ENCODE results near the gene KCNV2.

KCNV2 gene

GRCh38 chr9:2758898-2759510, 41.7 kb downstream of the KCNV2 start:
- no peak for DNase-seq (ENCODE audit: low read depth, low spot score)

GRCh38 chr9:2761424-2761823, 44.1 kb downstream of the KCNV2 start:
- H3K36me3 ChIP-seq (ENCODE audit: insufficient read depth, low read length): peaks cover 24% of the 10 kb centered on the region
- no peak overlapping the region for H3K27ac ChIP-seq
- no peaks in the 10 kb centered on the region for H3K9me3 ChIP-seq (ENCODE audit: low read depth, low read length)
- no peak overlapping the region for H3K4me3 ChIP-seq
- no peak overlapping the region for H3K9ac ChIP-seq (ENCODE audit: insufficient read length)
- DNase-seq (ENCODE audit: low read depth, low spot score): no peak
- TF ChIP-seq POLR2AphosphoS5 (IDR thresholded peaks at IDR 0.05; ENCODE audit: borderline replicate concordance, low read depth, low read length): no peak
- no peak for TF ChIP-seq EZH2 (IDR thresholded peaks at IDR 0.05)
- TF ChIP-seq FOXP2 (optimal IDR thresholded peaks at IDR 0.05; ENCODE audit: control extremely low read depth, extremely low read length, insufficient read depth): no peak

More at GRCh38 chr9:2758898-2759510, 41.7 kb downstream of the KCNV2 start:
- H3K4me3 ChIP-seq: no peak overlapping the region
- H3K9ac ChIP-seq (ENCODE audit: insufficient read length): no peak overlapping the region
- no peak overlapping the region for H3K27ac ChIP-seq
- peaks cover 34% of the 10 kb centered on the region for H3K36me3 ChIP-seq (ENCODE audit: insufficient read depth, low read length)
- H3K9me3 ChIP-seq (ENCODE audit: low read depth, low read length): no peaks in the 10 kb centered on the region
- TF ChIP-seq FOXP2 (optimal IDR thresholded peaks at IDR 0.05; ENCODE audit: control extremely low read depth, extremely low read length, insufficient read depth): no peak
- TF ChIP-seq EZH2 (IDR thresholded peaks at IDR 0.05): no peak
- no peak for TF ChIP-seq POLR2AphosphoS5 (IDR thresholded peaks at IDR 0.05; ENCODE audit: borderline replicate concordance, low read depth, low read length)

- Histone ChIP-seq H3K9ac (ENCODE audit: insufficient read length) (no peak overlapping the region), H3K27ac (no peak overlapping the region), H3K36me3 (ENCODE audit: insufficient read depth, low read length) (peaks cover 21% of the 10 kb centered on the region), H3K9me3 (ENCODE audit: low read depth, low read length) (no peaks in the 10 kb centered on the region), H3K4me3 (no peak overlapping the region)
- TF ChIP-seq FOXP2 (optimal IDR thresholded peaks at IDR 0.05; ENCODE audit: control extremely low read depth, extremely low read length, insufficient read depth) (no peak), EZH2 (IDR thresholded peaks at IDR 0.05) (no peak), POLR2AphosphoS5 (IDR thresholded peaks at IDR 0.05; ENCODE audit: borderline replicate concordance, low read depth, low read length) (no peak)
- DNase-seq (ENCODE audit: low read depth, low spot score): no peak
Measured at GRCh38 chr9:2764353-2764752, 47.0 kb downstream of the KCNV2 start.

GRCh38 chr9:2765250-2765880, 48.1 kb downstream of the KCNV2 start:
- Histone ChIP-seq H3K36me3 (ENCODE audit: insufficient read depth, low read length) (peaks cover 25% of the 10 kb centered on the region), H3K9ac (ENCODE audit: insufficient read length) (no peak overlapping the region), H3K4me3 (no peak overlapping the region), H3K9me3 (ENCODE audit: low read depth, low read length) (no peaks in the 10 kb centered on the region), H3K27ac (no peak overlapping the region)
- DNase-seq (ENCODE audit: low read depth, low spot score): no peak
- TF ChIP-seq EZH2 (IDR thresholded peaks at IDR 0.05) (no peak), POLR2AphosphoS5 (IDR thresholded peaks at IDR 0.05; ENCODE audit: borderline replicate concordance, low read depth, low read length) (no peak), FOXP2 (optimal IDR thresholded peaks at IDR 0.05; ENCODE audit: control extremely low read depth, extremely low read length, insufficient read depth) (no peak)

GRCh38 chr9:2767800-2768677, 50.7 kb downstream of the KCNV2 start:
- DNase-seq (ENCODE audit: low read depth, low spot score): no peak
- no peak for TF ChIP-seq EZH2 (IDR thresholded peaks at IDR 0.05)
- no peak for TF ChIP-seq POLR2AphosphoS5 (IDR thresholded peaks at IDR 0.05; ENCODE audit: borderline replicate concordance, low read depth, low read length)
- TF ChIP-seq FOXP2 (optimal IDR thresholded peaks at IDR 0.05; ENCODE audit: control extremely low read depth, extremely low read length, insufficient read depth): no peak
- Histone ChIP-seq H3K4me3 (no peak overlapping the region), H3K9ac (ENCODE audit: insufficient read length) (no peak overlapping the region), H3K36me3 (ENCODE audit: insufficient read depth, low read length) (peaks cover 49% of the 10 kb centered on the region), H3K27ac (no peak overlapping the region), H3K9me3 (ENCODE audit: low read depth, low read length) (no peaks in the 10 kb centered on the region)

GRCh38 chr9:2771087-2771486, 53.8 kb downstream of the KCNV2 start:
- no peak overlapping the region for H3K9ac ChIP-seq (ENCODE audit: insufficient read length)
- TF ChIP-seq POLR2AphosphoS5 (IDR thresholded peaks at IDR 0.05; ENCODE audit: borderline replicate concordance, low read depth, low read length) (no peak), EZH2 (IDR thresholded peaks at IDR 0.05) (no peak), FOXP2 (optimal IDR thresholded peaks at IDR 0.05; ENCODE audit: control extremely low read depth, extremely low read length, insufficient read depth) (no peak)
- H3K36me3 ChIP-seq (ENCODE audit: insufficient read depth, low read length): peaks cover 75% of the 10 kb centered on the region
- H3K27ac ChIP-seq: no peak overlapping the region
- H3K4me3 ChIP-seq: no peak overlapping the region
- no peak for DNase-seq (ENCODE audit: low read depth, low spot score)
- peaks cover 5% of the 10 kb centered on the region for H3K9me3 ChIP-seq (ENCODE audit: low read depth, low read length)

- H3K9me3 ChIP-seq (ENCODE audit: low read depth, low read length): peaks cover 8% of the 10 kb centered on the region
- no peak for DNase-seq (ENCODE audit: low read depth, low spot score)
- H3K9ac ChIP-seq (ENCODE audit: insufficient read length): no peak overlapping the region
- TF ChIP-seq POLR2AphosphoS5 (IDR thresholded peaks at IDR 0.05; ENCODE audit: borderline replicate concordance, low read depth, low read length) (no peak), EZH2 (IDR thresholded peaks at IDR 0.05) (no peak), FOXP2 (optimal IDR thresholded peaks at IDR 0.05; ENCODE audit: control extremely low read depth, extremely low read length, insufficient read depth) (no peak)
- peaks cover 81% of the 10 kb centered on the region for H3K36me3 ChIP-seq (ENCODE audit: insufficient read depth, low read length)
- H3K27ac ChIP-seq: no peak overlapping the region
- no peak overlapping the region for H3K4me3 ChIP-seq
Measured at GRCh38 chr9:2771661-2772060, 54.4 kb downstream of the KCNV2 start.

- Histone ChIP-seq H3K36me3 (ENCODE audit: insufficient read depth, low read length) (peaks cover 96% of the 10 kb centered on the region), H3K27ac (no peak overlapping the region), H3K9ac (ENCODE audit: insufficient read length) (no peak overlapping the region), H3K9me3 (ENCODE audit: low read depth, low read length) (peaks cover 12% of the 10 kb centered on the region), H3K4me3 (no peak overlapping the region)
- TF ChIP-seq FOXP2 (optimal IDR thresholded peaks at IDR 0.05; ENCODE audit: control extremely low read depth, extremely low read length, insufficient read depth) (no peak), EZH2 (IDR thresholded peaks at IDR 0.05) (no peak), POLR2AphosphoS5 (IDR thresholded peaks at IDR 0.05; ENCODE audit: borderline replicate concordance, low read depth, low read length) (no peak)
- DNase-seq (ENCODE audit: low read depth, low spot score): no peak
Measured at GRCh38 chr9:2777454-2777853, 60.1 kb downstream of the KCNV2 start.

All from SK-N-MC (cell line).